GM04503 (cell line): Measurements from ENCODE around the gene AFAP1.

Source experiments
- DNase-seq: peaks from one replicate; pipeline ENCODE4 v3.0.0-alpha.2; 2012; ENCODE audit warnings: low read depth

The AFAP1 gene

DNA sequence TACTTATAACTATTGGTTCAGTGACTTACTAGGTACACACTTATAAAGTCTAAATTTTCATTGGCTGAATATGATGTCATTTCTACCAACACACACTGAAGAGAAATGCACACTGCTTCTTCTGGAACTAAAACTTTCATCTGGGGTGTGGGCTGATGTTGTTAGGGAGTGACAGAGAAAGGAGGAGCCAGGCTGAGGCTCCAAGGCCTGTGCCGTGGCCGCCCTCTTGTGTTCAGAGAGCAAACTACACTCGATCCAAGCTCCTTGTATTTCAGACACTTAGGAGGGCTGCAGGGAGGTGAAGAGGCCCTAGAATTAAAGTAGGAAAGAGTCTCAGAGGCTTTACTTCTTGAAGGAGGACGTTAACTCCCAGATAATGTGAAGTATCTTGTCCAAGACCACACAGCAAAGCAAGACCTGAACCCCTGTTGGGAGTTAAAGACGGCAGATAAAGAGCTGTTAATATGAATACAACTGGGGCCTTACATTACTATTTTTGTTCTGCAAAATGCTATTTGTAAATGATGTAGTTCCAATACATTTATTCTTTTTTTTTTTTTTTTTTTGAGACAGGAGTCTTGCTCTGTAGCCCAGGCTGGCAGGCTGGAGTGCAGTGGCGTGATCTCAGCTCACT, 137.5 kb downstream of the AFAP1 start:
- no peak for DNase-seq

DNA sequence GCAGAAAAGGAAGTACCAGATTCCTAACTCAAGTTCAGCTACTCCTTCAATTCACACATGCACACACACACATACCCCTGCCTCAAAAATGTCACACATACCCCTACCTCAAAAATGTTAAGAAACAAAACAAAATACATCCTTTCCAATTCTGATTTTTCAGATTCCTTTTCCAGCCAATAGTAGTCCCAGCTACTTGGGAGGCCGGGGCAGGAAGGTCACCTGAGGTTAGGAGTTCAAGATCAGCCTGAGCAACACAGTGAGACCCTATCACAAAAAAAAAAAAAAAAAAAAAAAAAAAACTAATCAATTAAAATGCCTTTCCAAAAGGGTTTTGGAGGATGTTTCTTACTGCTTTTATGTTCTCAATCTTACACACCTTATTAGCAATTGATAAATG, 138.0 kb downstream of the AFAP1 start:
- no peak for DNase-seq

DNA sequence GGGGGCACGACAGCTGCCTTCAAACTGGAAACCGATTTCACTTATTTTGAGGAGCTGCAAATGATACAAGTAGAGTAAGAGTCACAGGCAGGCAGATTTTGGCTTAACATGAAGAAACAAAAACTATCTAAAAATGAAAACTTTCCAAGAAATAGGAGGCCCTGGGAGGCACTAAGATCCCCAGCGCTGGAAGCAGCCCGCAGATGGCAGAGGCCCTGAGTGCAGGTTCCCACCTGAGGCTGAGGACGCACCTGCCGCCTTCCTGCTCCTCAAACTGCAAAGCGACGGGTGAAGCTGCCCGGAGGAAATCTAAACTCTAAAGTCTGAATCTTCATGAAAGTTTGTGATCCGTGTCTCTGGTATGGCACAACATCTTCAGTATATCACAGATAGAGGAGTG, 138.7 kb downstream of the AFAP1 start:
- DNase-seq: no peak

DNA sequence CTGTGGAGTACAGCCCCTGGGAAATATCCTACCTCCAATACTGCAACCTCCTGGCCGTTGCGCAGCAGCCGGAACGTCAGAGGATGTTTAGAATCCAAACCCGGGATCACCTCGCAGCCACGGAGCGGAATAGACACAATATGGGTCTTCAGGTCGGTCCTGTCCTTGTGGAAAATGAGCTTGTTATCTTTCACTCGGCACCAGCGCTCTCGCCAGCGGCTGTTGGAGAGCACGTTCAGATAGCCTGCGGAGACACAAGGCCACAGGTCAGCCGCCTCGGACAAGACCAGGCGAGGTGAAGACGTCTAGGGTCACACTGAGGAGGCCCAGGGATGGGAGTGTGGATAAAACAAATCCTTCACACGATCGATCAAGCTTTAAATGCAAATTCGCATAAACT, 139.3 kb downstream of the AFAP1 start:
- no peak for DNase-seq

DNA sequence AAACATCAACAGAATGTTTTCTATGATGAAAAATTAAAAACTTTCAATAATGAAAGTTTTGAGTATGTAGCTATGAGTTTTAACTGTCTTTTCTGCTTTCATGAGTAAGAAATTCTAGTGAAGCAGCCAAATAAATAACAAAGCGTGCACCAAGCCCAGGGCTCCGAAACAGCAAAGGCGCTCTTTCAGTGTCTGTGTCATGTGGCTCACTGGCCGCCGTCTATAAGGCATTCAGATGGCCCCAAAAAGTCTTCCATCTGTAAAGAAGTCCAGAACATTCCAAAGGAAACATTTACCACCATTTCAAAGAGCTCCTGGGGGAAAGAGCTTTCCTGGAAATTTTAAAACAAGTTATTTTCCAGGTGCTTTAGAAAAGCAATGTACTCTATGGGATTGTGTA, 139.9 kb downstream of the AFAP1 start:
- no peak for DNase-seq

DNA sequence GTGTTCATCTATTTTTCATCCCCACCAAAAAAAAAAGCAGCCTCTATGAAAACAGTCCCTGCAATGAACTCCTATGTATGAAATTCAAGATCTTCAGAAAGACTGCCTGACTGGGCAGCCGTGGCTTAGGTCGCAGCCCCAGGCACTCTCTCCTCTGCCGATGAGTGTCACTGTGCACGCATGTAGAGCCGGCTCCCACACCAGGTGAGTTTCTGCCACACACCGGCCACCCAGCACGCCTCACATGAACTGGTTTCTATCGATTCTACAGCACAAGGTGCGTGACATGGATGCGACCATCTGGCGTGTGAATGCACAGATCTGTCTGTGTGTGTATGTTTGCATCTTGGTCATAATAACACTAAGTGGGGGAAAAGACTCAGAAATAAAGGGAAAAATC, 140.4 kb downstream of the AFAP1 start:
- DNase-seq: no peak

DNA sequence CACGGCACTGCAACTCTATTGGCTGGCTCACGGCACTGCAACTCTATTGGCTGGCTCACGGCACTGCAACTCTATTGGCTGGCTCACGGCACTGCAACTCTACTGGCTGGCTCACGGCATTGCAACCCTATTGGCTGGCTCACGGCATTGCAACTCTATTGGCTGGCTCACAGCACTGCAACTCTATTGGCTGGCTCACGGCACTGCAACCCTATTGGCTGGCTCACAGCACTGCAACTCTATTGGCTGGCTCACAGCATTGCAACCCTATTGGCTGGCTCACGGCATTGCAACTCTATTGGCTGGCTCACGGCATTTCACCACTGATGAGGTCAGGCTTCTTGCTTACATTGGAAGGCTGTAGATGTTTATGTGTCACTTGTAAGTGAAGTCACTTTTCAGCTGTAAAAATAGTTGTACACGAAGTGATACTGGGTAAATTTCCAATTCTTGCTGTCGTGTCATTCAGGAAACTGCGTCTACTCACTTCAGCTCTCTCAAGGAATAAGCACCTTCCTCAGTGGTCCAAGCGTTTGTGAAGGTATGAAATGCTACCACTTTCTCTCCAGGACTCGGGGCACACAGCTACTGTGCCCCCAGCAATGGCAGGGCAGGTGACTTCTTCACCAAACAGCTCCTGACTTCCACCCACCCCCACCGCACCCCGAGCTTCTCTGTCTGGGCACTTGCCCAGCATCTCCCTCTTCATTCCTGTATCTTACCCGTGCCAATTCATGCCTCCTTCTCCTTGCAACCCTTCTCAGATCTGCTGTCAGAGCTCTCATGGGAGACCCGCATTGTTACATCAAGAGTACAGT, 141.3 kb downstream of the AFAP1 start:
- DNase-seq: no peak

DNA sequence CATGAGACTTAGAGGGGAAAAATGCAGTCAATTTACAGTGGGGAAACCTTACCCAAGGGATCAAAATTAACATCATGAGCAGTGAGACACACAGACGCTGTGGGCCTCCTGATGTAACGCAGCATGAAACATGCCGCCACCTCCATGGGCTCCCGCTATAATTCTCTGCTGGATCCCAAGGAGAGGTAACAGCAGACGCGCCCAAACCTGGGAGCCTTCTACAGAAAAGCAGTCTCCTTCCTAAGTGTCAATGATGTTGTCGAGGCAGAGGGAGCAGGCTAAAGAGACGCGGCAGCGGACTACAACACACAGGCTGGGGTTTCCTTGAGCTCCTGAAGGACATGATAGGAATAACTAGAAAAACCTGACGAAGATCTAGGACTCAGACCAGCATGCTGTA, 142.3 kb downstream of the AFAP1 start:
- no peak for DNase-seq

DNA sequence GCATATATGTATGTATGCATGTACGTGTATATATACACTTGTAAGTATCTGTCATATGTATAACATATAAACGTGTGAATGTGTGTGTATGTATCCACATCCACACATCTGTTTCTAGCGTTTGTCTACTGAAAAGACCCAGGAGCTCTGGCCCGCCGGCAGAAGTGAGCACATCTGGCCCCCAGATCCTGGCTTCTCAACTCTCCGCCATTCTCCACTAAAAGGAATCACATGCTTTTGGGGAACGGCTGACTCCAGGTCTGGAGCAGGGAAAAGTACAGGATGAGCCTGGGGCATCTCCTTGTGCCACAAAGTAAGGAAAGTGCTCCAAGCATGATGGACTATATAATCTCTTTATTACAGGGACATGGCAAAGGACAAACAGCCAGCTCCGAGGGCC, 143.7 kb downstream of the AFAP1 start:
- DNase-seq: no peak

DNA sequence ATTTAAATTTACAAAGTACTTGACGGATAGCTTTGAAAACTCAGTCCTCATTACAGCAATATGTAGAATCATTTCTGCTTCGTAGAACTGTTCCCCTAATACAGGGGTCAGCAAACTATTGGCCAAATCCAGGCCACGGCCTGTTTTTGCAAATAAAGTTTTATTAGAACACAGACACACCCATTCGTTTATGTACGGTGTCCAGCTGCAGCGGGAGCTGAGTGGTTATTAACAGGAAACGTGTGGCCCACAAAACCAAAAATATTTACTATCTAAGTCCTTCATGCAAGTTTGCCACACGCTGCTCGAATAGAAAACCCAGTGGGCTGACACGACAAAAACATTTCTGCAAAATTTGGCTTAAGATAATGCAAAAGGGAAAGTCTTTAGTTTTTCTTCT, 146.5 kb downstream of the AFAP1 start:
- DNase-seq: no peak

DNA sequence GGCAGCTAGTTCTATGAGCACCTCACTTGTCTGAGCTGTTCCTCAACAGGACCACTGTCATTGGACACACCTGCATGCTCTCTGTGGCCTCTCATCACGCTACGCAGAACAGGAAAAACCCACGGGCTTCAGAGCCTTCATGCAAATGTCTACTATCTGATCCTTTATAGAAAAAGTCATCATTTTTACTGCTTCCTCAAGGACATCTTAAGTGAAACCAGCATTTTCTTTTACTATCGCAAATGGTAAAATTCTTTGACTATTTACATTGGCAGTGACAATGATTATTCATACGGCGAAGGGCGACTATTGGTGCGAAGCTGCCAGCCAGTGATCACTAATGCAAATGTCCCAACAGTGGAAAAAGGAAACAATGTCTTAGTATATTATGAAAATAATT, 147.0 kb downstream of the AFAP1 start:
- DNase-seq: no peak

DNA sequence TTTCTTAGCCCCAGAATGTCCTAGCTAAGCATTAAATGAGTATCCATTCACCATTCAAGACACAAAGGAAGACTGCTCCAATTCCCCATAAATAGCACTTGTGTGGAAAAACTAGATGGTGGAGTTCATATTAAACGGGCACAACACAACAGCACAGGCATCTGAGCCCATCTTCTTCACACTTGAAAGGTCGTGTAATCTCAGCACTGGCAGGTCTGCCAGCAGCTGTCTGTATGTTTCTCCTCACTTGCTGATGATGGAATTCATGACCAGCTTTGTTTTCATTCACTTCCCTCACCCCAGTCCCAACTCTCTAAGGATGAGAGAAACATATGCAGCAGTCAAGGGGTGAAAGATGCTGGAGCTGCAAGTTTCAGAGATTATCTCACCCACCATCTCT, 148.7 kb downstream of the AFAP1 start:
- no peak for DNase-seq

DNA sequence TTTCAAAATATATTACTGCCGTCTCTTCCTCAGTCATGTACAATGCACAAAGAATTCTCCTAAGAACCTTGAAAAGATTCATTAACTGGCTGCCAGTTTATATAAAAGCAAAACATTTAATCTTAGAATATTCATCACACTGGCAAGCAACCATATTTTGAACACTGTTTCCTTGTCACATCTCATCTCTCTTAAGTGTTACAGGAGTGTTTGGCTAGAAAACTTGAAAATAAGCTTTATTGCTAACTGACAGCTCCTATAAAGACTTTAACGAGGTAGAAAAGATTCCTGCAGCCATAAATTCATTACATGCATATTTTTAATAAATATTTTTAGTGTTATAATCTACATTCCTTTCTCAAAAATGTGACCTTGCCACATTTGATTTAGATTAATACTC, 149.6 kb downstream of the AFAP1 start:
- no peak for DNase-seq

DNA sequence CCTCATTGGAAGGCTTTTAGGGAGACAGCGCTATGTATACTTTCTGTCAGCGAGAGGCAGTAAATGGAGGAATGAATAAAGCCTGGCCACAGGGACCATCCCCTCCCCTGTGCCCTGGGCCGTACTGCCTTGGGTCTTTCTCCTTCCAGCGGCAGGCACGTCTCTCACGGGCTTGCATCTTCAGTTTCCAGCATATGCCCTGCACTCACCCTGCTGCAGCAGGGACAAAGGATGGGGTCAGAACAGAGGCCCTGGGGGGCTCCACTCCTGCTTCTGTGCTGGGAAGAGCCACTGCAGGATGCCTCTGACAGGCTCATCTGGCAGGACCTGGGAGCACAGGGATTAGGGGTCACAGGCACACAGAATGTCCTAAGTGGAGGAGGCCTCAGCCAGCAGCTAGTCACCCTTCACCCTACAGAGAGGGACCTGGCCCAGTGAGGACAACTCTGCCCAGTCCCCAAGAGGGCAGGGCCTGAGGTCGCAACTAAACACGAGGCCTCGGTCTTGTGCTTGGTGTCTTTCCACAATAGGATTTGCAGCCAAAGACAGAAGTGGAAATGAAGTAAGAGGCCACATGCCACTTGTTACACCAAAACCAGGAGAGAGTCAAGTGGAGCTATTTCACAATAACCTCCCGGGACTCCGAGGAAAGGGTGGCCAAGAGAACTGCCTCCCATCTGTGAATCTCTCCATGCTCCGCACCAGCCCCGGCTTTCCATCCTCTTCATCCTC, 150.8 kb downstream of the AFAP1 start:
- no peak for DNase-seq

DNA sequence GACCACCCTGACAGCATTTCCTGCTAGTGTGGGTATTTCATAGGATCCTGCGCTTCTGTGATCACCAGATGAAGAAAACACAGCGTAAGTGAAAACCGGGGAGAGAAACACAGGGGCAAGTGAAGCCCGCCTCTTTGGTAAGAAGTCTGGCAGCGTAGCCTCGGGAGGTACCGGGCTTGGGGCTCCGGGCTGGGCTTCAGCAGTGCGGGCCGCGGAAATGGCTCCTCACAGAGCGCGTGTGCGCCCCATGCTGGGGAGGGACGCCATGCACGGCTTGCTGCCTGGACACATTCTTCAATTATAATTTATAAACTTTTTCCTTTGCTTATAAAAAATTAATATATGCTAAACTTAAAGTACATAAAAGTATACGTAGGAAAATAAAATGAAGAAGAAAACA, 151.5 kb downstream of the AFAP1 start:
- no peak for DNase-seq

DNA sequence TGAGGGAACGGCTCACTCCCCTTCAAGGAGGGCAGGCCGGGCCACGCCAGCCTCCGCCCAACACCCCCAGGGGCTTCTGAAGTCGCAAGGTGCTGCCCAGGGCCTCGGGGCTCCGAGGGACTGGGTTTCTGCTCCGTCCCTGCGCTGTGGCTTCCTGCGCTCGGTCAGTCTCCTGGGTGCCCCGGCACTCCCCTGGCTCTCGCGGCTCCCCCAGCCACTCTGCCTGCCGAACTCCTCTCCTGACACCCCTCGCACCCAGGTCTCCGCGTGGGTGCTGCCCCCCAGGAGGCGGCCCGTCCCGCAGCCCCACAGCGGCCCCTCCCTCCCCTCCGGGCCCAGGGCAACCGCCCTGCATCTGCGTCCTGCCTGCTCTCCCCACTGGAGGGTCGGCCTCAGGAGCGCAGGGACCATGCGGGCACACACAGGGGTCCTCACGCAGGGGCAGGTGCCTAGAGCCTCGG, 151.9 kb downstream of the AFAP1 start:
- no peak for DNase-seq

DNA sequence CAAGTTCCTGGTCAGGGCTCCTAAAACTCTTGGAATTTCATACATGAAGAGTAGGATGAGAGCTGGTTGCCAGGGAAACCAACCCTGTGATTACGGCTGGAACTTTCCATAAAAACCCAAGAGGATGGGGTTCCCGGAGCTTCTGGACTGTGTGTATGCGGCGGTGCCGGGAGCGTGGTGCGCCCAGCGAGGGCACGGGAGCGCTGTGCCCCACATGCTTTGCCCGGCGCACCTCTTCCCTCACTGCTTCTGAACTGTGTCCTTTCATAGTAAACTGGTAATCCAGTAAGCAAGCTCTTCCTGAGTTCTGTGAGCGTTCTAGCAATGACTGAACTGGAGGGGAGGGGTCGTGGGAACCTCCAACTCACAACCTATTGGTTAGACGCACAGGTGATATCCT, 152.6 kb downstream of the AFAP1 start:
- no peak for DNase-seq

DNA sequence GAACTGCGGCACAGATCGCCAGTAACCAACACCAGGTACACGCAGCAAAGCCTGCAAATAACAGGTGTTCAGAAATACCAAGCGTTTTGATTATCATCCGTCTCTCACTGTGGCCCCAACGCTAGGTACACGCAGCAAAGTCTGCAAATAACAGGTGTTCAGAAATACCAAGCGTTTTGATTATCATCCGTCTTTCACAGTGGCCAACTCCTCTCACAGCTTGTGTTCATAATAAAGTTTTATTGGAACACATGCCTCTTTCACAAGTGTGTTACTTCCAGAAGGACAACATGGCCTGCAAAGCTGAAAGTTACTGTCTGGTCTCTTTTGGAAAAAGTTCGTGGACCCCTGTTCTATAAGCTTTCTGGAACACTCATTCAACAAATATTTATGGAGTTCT, 153.1 kb downstream of the AFAP1 start:
- no peak for DNase-seq

DNA sequence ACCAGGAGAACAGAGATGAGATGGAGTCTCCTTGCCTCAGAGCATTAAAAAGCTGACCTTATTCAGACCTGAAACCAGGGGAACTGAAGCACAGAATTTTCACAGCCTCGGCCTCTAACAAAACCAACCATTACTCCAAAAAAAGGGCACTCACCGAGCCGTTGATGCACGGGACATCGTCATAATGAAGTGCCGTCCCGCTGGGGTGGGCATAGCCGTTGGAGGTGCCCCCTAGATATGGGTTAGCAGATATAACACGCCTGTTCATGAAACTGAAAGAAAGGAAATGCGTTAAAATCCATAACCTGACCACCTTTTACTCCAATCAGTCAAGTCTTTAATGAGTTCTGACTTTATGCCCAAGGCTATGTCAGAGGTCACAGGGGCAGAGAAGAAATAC, 153.6 kb downstream of the AFAP1 start:
- no peak for DNase-seq

DNA sequence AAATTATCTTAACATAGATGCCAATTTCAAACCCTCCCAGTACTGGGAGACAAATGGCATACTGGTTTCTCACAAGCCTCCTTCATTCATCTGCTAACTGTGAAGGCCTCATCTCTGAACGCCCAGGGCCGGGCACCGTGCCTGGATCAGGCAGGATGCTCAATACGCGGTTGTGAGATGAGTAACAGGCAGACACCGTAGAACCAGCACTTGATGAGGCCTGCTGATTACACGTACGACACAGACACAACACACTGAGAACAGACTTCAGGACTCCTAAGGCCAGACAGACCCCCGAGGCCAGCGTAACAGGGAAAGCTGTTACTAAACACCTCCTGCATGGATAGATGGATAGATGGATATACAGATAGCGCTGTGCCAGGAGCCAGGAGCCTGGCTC, 154.6 kb downstream of the AFAP1 start:
- DNase-seq: no peak

DNA sequence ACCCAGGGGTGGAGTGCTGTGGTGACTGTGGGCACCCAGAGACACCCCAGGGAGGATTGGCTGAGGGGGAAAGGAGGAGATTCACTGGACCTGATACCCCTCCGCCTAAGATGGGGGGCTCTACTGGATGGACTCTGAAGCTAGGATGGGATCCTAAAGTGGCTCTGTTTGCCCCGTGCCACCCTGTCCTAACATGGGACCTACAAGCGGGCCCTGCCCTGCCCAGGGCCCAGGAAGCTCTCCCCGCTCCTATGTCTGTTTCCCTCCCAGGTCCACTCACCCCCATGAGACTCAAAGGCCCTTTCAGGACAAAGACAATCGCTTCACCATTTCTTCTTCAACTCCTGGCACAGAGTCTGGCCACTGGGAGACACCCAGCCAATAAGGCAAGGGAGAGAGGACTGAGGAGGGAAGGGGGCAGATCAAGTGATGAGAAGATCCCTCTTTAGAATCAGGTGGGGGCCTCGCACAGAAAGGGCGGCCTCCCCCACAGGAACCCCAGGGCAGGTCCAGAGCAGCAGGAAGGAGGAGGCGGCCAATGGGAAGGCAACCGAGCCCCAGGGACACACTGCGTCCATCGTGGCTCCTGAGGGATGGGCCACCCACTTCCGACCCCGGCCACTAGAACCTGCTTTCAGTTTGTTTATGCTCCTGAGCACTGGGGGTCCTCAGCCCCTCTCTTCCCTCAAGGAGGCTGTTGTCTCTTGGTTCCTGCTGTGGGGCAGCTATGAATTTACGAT, 155.4 kb downstream of the AFAP1 start:
- DNase-seq: no peak

DNA sequence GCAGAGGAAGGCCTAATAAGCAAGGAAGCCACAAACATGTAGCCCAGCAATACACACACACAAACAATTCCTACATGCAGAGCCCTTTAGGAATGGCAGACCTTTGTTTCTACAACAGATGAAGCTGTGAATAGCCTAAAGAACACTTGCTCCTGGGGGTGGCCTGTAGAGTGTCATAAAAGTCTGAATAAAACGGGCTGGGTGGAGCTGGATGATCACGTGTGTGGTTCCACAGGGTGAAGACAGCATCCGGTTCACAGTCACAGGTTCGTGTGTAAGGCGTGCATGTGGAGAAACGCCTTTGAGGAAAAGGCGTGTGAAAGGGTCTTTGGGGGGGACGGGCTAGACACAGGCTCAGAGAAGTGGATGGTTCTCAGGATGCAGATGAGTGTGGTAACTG, 156.1 kb downstream of the AFAP1 start:
- DNase-seq: no peak

DNA sequence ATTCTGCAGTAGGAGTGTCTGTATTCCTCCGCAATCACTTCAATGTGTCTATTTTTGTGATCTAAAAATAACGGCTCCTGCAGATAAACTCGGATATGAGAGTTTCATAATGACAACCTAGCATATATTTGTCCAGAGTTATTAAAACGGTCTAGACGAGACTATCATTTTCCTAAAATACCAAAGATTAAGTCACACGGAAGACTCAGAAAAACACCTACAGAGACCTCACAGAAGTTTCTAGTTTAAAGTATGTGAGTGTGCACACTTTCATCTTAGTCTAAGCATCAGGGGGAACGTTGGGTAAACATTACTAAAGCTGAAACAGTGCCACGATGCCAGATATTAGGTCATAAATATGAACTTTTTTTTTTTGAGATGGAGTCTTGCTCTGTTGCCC, 156.9 kb downstream of the AFAP1 start:
- no peak for DNase-seq
